NCI-H1694 treated with DMSO at 0.1 percent for 48 hours (cell line): ENCODE results near the gene TGFBRAP1.
A peak's percentile ranks its signal among the peaks of the same experiment; 100 is the strongest.
"Not testable (repeated sequence)": the region's sequence is repeated elsewhere in the genome, so short reads cannot be mapped to it uniquely, and the experiment has no call there.

Experiments used
- DNase-seq: peaks from one replicate; lab custom pipeline; 2025; lab: John Stamatoyannopoulos, UW

The TGFBRAP1 gene

GRCh38 chr2:105344704-105345345, 15.3 kb upstream of the TGFBRAP1 start:
- DNase-seq, result peak; percentile 20

- DNase-seq, result no peak
These were observed 9.9 kb upstream of the TGFBRAP1 start for GRCh38 chr2:105339414-105339813.

GRCh38 chr2:105338020-105338385, 8.5 kb upstream of the TGFBRAP1 start:
- no peak for DNase-seq

GRCh38 chr2:105337122-105338019, 7.8 kb upstream of the TGFBRAP1 start, which contains the start of gene C2orf49:
C2orf49 (plus strand) TSS chr2:105337540; CDS start chr2:105337588, 48 bp downstream.
- DNase-seq, result peak; percentile 94

- DNase-seq, result no peak
These were observed 7.2 kb upstream of the TGFBRAP1 start for GRCh38 chr2:105336786-105337121.

- DNase-seq, result no peak
These were observed 5.9 kb upstream of the TGFBRAP1 start for GRCh38 chr2:105335469-105335868.

DNA sequence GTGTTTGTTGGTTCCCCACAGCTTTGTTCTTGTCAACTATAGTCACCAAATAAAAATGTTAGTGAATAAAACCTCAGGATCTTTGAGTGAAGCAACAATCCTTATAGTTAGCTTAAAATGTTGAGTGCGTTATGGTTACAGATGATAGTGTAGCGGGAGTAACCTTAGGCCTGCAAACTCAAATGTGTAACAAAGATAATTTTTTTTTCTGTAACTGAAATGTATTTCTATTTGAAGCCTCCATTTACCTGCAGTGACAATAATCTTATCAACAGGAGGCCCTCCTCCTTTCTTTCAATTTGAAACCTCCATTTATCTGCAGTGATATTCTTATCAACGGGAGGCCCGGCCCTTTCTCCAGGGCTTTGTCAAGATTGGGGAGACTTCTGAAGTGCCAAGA, 4.7 kb upstream of the TGFBRAP1 start:
- no peak for DNase-seq

GRCh38 chr2:105330681-105331375, 1.3 kb upstream of the TGFBRAP1 start:
- no peak for DNase-seq

DNA sequence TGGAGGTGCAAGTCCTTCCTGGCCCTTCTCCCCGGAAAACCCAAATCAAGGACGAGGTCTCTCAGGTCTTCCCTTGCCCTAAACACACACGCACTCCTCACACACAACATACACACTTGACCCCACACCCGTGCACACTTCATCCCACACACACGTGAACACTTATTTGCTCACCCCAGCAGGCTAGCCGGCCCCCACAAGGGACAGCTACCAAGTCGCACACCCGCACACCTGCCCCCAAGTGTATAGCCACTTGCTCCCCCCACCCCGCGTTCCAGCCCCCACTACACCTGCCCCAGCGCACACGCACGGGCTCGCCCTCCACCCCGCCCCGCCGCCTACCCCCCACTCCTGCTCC, 359 bp downstream of the TGFBRAP1 start:
- no peak for DNase-seq

GRCh38 chr2:105328281-105329196, 996 bp downstream of the TGFBRAP1 start:
- no peak for DNase-seq

GRCh38 chr2:105327690-105328089, 1.8 kb downstream of the TGFBRAP1 start:
- DNase-seq, result no peak

GRCh38 chr2:105327271-105327670, 2.3 kb downstream of the TGFBRAP1 start:
- DNase-seq, result not testable (repeated sequence)

GRCh38 chr2:105325389-105325963, 4.1 kb downstream of the TGFBRAP1 start:
- no peak for DNase-seq

GRCh38 chr2:105324732-105325131, 4.8 kb downstream of the TGFBRAP1 start:
- no peak for DNase-seq

DNA sequence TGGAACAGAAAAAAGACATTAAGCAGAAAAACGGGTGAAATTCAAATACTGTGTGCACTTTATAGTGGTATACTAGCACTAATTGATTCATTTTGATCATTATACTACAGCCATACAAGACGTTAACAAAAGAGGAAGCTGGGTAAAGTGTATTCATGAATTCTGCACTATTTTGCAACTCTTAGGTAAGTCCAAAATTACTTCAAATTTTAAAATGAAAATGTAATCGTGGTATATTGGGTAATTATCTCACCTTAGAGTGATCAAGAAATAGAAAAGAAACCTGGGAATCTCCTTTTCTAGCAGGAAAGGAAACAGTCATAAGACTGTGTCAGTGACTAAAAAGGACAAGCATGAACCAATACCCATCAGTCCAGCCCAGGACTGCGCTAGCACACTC, 5.4 kb downstream of the TGFBRAP1 start:
- no peak for DNase-seq

- DNase-seq, result no peak
These were observed 6.4 kb downstream of the TGFBRAP1 start for GRCh38 chr2:105323111-105323510.

GRCh38 chr2:105321875-105322646, 7.5 kb downstream of the TGFBRAP1 start:
- DNase-seq, result no peak

GRCh38 chr2:105320651-105321215, 8.8 kb downstream of the TGFBRAP1 start:
- no peak for DNase-seq

DNA sequence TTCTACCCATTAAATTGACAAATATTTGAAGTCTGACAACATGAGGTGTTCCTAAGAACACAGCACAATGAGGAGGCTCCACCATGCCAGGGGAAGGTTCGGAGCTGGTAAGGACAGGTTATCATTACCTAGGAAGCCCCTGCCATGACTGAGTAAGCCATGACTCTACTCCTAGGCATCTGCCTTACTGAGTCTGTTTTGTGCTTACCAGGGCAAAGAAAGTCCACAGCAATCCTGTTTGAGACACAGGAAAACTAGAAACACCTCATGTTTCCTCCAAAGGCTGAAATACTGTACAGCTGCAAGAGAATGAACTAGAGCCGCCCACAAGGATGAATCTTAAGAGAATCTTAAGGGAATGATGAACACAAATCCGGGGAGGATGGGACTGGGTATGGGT, 11.6 kb downstream of the TGFBRAP1 start:
- DNase-seq, result no peak

DNA sequence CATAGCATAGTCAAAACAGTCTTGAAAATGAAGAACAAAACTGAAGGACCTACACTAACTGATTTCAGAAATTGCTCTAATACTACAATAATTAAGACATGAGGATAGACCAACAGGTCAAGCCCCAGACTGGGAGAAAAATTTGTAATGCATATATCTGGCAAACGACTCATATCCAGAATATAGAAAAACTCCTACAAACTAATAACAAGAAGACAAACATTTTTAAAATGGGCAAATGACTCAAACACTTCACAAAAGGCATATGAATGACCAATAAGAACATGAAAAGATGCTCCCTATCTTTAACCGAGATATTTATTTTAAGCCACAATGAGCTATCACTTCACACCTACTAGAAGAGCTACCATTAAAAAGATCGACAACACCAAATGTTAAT, 14.2 kb downstream of the TGFBRAP1 start:
- no peak for DNase-seq
